SK-N-MC (cell line): ENCODE data around the gene YPEL3.

Source experiments
- EZH2 ChIP-seq: fragments of 200-600 bp; sonication (generic); IDR thresholded peaks from one replicate; pipeline ENCODE4 v1.6.1; 2017; ENCODE audit warnings: antibody characterized with exemption
- FOXP2 ChIP-seq: optimal IDR thresholded peaks from 2 replicates; pipeline ENCODE3; 2011; ENCODE audit warnings: mild to moderate bottlenecking, moderate library complexity; ENCODE audit not compliant: insufficient read depth; ENCODE audit errors: extremely low read length, control extremely low read depth
- POLR2AphosphoS5 ChIP-seq: IDR thresholded peaks from 2 replicates; pipeline ENCODE4 v1.6.1; 2012; ENCODE audit warnings: mild to moderate bottlenecking, low read depth, low read length, borderline replicate concordance

DNA sequence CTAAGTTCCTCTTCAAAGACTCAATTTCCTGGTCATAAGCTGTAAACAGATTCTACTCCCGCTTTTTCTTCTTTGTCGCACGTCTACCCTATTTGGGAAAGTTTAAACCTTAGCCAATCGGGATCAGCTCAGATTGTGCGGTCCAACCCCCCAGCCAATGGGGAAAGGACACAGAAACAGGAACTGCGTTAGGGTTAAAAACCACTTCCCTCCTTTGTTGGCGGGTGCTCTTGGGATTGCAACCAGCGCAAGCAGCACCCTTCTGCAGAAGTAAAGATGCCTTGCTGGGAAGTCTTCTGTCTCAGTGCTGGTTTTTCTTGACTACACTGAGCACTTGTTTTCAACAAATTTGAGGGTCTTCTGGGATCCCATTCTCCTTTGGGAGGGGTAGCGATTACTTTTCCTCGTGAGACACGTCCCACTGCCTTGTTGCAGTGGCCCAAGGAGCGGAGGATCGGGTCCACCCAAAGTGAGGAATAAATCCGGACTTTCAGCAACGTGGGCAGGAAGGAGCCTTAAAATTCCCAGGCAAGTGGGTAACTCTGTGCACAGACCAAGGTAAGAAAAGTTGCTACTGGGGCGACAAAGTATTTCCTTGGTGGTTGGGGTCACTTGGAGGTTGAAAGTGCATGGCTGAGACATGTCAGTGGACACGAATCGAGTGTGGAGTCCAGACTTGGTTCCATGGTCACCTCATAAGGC, 1.0 kb upstream of the YPEL3 start:
- TF ChIP-seq EZH2 (no peak), POLR2AphosphoS5 (no peak), FOXP2 (no peak)
